Parathyroid adenoma (tissue), 2 donors: Measurements from ENCODE around the gene ARHGAP5.

Experiments
- H2AFZ ChIP-seq: fragments of 300-600 bp; sonication (generic); one replicate; pipeline ENCODE4 v1.7.0; 2017; ENCODE audit warnings: antibody characterized with exemption, mild to moderate bottlenecking
- H3K27ac ChIP-seq: fragments of 300-600 bp; sonication (generic); one replicate; pipeline ENCODE4 v1.7.0; 2017
- H3K27me3 ChIP-seq: fragments of 300-600 bp; sonication (generic); one replicate; pipeline ENCODE4 v1.7.0; 2017; ENCODE audit warnings: low read length; ENCODE audit not compliant: control insufficient read depth, insufficient read depth
- H3K36me3 ChIP-seq: fragments of 300-600 bp; sonication (generic); one replicate; pipeline ENCODE4 v1.7.0; 2017; ENCODE audit warnings: low read length; ENCODE audit not compliant: control insufficient read depth, insufficient read depth
- H3K4me1 ChIP-seq: fragments of 300-600 bp; sonication (generic); one replicate; pipeline ENCODE4 v1.7.0; 2017; ENCODE audit warnings: control low read depth
- H3K4me2 ChIP-seq: fragments of 300-600 bp; sonication (generic); one replicate; pipeline ENCODE4 v1.7.0; 2017; ENCODE audit warnings: low read length
- H3K4me3 ChIP-seq: fragments of 300-600 bp; sonication (generic); one replicate; pipeline ENCODE4 v1.7.0; 2017; ENCODE audit warnings: low read depth, low read length
- H3K79me2 ChIP-seq: fragments of 300-600 bp; sonication (generic); one replicate; pipeline ENCODE4 v1.7.0; 2017; ENCODE audit warnings: control low read depth
- H3K9ac ChIP-seq: fragments of 300-600 bp; sonication (generic); one replicate; pipeline ENCODE4 v1.7.0; 2017; ENCODE audit warnings: mild to moderate bottlenecking
- H3K9me3 ChIP-seq: fragments of 300-600 bp; sonication (generic); one replicate; pipeline ENCODE4 v1.7.0; 2017; ENCODE audit warnings: low read length; ENCODE audit not compliant: control insufficient read depth
- CTCF ChIP-seq: fragments of 300-600 bp; sonication (generic); IDR thresholded peaks from one replicate; pipeline ENCODE4 v1.7.0; 2017; ENCODE audit warnings: antibody characterized with exemption, mild to moderate bottlenecking
- donor health status: primary hyperparathyroidism.

The ARHGAP5 gene

GRCh38 chr14:32104308-32104707, 27.2 kb downstream of the ARHGAP5 start:
- Histone ChIP-seq H3K79me2 (peaks cover 34% of the 10 kb centered on the region), H3K4me3 (no peak overlapping the region), H3K27ac (no peak overlapping the region), H2AFZ (no peak overlapping the region), H3K9ac (no peak overlapping the region), H3K4me1 (peaks cover 38% of the 10 kb centered on the region), H3K4me2 (no peak overlapping the region), H3K27me3 (no peaks in the 10 kb centered on the region), H3K9me3 (no peaks in the 10 kb centered on the region), H3K36me3 (no peaks in the 10 kb centered on the region)
- no peak for TF ChIP-seq CTCF

- Histone ChIP-seq H3K9ac (no peak overlapping the region), H3K4me2 (no peak overlapping the region), H3K27me3 (no peaks in the 10 kb centered on the region), H3K4me1 (peaks cover 36% of the 10 kb centered on the region), H3K36me3 (no peaks in the 10 kb centered on the region), H3K79me2 (peaks cover 34% of the 10 kb centered on the region), H3K9me3 (no peaks in the 10 kb centered on the region), H2AFZ (no peak overlapping the region), H3K4me3 (no peak overlapping the region), H3K27ac (no peak overlapping the region)
- TF ChIP-seq CTCF = no peak
Observed at GRCh38 chr14:32104803-32105202, 27.7 kb downstream of the ARHGAP5 start.

GRCh38 chr14:32109676-32110547, 32.8 kb downstream of the ARHGAP5 start:
- peaks cover 19% of the 10 kb centered on the region for H3K4me1 ChIP-seq
- no peaks in the 10 kb centered on the region for H3K36me3 ChIP-seq
- H3K9me3 ChIP-seq = no peaks in the 10 kb centered on the region
- no peak overlapping the region for H3K4me2 ChIP-seq
- H3K79me2 ChIP-seq = peaks cover 57% of the 10 kb centered on the region
- no peaks in the 10 kb centered on the region for H3K27me3 ChIP-seq
- TF ChIP-seq CTCF = no peak
- H3K9ac ChIP-seq = no peak overlapping the region
- H3K4me3 ChIP-seq = no peak overlapping the region
- no peak overlapping the region for H2AFZ ChIP-seq
- H3K27ac ChIP-seq = no peak overlapping the region

- Histone ChIP-seq H3K4me3 (no peak overlapping the region), H3K9ac (no peak overlapping the region), H3K79me2 (peaks cover 56% of the 10 kb centered on the region), H3K4me1 (peaks cover 18% of the 10 kb centered on the region), H3K36me3 (no peaks in the 10 kb centered on the region), H3K4me2 (no peak overlapping the region), H2AFZ (no peak overlapping the region), H3K9me3 (no peaks in the 10 kb centered on the region), H3K27ac (no peak overlapping the region), H3K27me3 (no peaks in the 10 kb centered on the region)
- TF ChIP-seq CTCF = no peak
Observed at GRCh38 chr14:32110548-32110896, 33.4 kb downstream of the ARHGAP5 start.

- H3K4me3 ChIP-seq = no peak overlapping the region
- no peaks in the 10 kb centered on the region for H3K27me3 ChIP-seq
- H3K4me1 ChIP-seq = no peaks in the 10 kb centered on the region
- no peaks in the 10 kb centered on the region for H3K36me3 ChIP-seq
- H3K9ac ChIP-seq = no peak overlapping the region
- no peak overlapping the region for H3K4me2 ChIP-seq
- no peak overlapping the region for H2AFZ ChIP-seq
- no peak for TF ChIP-seq CTCF
- H3K27ac ChIP-seq = no peak overlapping the region
- peaks cover 23% of the 10 kb centered on the region for H3K79me2 ChIP-seq
- peaks cover 4% of the 10 kb centered on the region for H3K9me3 ChIP-seq
Observed at GRCh38 chr14:32121536-32121935, 44.4 kb downstream of the ARHGAP5 start.
